ENCODE results near the gene PSME2. TPM values are rescaled to one million over a fixed set of nuclear protein-coding genes. Genes with fewer than 3 reads are reported as not detected.
A peak's percentile ranks its signal among the peaks of the same experiment; 100 is the strongest.

The PSME2 gene
- total RNA-seq, 2 donors from 2014 or later, result 369 to 376 TPM

GRCh38 chr14:24132061-24132685 is 14.2 kb downstream of the PSME2 start:
- peak overlapping the region; percentile 54 to 64 for H3K4me3 Mint-ChIP-seq
- no peaks in the 10 kb centered on the region for H3K9me3 Mint-ChIP-seq
- no peak for ATAC-seq (replicated peaks in 1 of 2)
- peak; percentile 44 to 49 for DNase-seq
- H3K36me3 Mint-ChIP-seq (ENCODE audit: insufficient read depth in 2 of 2), result peaks cover 3 to 5% of the 10 kb centered on the region in 2 donors
- H3K4me1 Mint-ChIP-seq (ENCODE audit: low read depth), result peaks cover 38% of the 10 kb centered on the region
- peak overlapping the region; percentile 42 for H3K27ac Mint-ChIP-seq
- no peaks in the 10 kb centered on the region for H3K27me3 Mint-ChIP-seq (ENCODE audit: low read depth)

GRCh38 chr14:24131549-24131966 is 14.9 kb downstream of the PSME2 start:
- Mint-ChIP-seq H3K36me3 (ENCODE audit: insufficient read depth in 2 of 2) (no peaks in the 10 kb centered on the region), H3K27me3 (ENCODE audit: low read depth) (no peaks in the 10 kb centered on the region), H3K27ac (no peak overlapping the region)

GRCh38 chr14:24130717-24131548 is 15.5 kb downstream of the PSME2 start:
- no peak overlapping the region for H3K4me3 Mint-ChIP-seq
- no peaks in the 10 kb centered on the region for H3K27me3 Mint-ChIP-seq (ENCODE audit: low read depth)
- peaks cover 32% of the 10 kb centered on the region for H3K4me1 Mint-ChIP-seq (ENCODE audit: low read depth)
- no peak overlapping the region for H3K27ac Mint-ChIP-seq
- H3K36me3 Mint-ChIP-seq (ENCODE audit: insufficient read depth in 2 of 2), result no peaks in the 10 kb centered on the region
- ATAC-seq (replicated peaks in 1 of 2) (no peak), DNase-seq (no peak)
- no peaks in the 10 kb centered on the region for H3K9me3 Mint-ChIP-seq

More at GRCh38 chr14:24131549-24131966, 14.9 kb downstream of the PSME2 start:
- Mint-ChIP-seq H3K4me3 (peak overlapping the region in 1 of 2 donors; percentile 33), H3K4me1 (ENCODE audit: low read depth) (peaks cover 32% of the 10 kb centered on the region), H3K9me3 (no peaks in the 10 kb centered on the region)
- DNase-seq (no peak), ATAC-seq (replicated peaks in 1 of 2) (no peak)

- Mint-ChIP-seq H3K36me3 (ENCODE audit: insufficient read depth in 2 of 2) (no peaks in the 10 kb centered on the region), H3K4me1 (ENCODE audit: low read depth) (peaks cover 29% of the 10 kb centered on the region), H3K9me3 (no peaks in the 10 kb centered on the region), H3K27ac (no peak within 1 kb of the TSS), H3K27me3 (ENCODE audit: low read depth) (no peaks in the 10 kb centered on the region), H3K4me3 (no peak within 1 kb of the TSS)
- DNase-seq (no peak), ATAC-seq (replicated peaks in 1 of 2) (no peak)
Observed at GRCh38 chr14:24130380-24130716, 16.1 kb downstream of the PSME2 start, which contains the start of gene FITM1. FITM1 (plus strand) TSS chr14:24130659; CDS start chr14:24131564, 905 bp downstream.

GRCh38 chr14:24129410-24129998 is 16.9 kb downstream of the PSME2 start:
- H3K36me3 Mint-ChIP-seq (ENCODE audit: insufficient read depth in 2 of 2), result no peaks in the 10 kb centered on the region
- no peak overlapping the region for H3K4me3 Mint-ChIP-seq
- H3K4me1 Mint-ChIP-seq (ENCODE audit: low read depth), result peaks cover 23% of the 10 kb centered on the region
- no peaks in the 10 kb centered on the region for H3K27me3 Mint-ChIP-seq (ENCODE audit: low read depth)
- no peak overlapping the region for H3K27ac Mint-ChIP-seq
- ATAC-seq (replicated peaks in 1 of 2) (no peak), DNase-seq (no peak)
- H3K9me3 Mint-ChIP-seq, result no peaks in the 10 kb centered on the region

DNA sequence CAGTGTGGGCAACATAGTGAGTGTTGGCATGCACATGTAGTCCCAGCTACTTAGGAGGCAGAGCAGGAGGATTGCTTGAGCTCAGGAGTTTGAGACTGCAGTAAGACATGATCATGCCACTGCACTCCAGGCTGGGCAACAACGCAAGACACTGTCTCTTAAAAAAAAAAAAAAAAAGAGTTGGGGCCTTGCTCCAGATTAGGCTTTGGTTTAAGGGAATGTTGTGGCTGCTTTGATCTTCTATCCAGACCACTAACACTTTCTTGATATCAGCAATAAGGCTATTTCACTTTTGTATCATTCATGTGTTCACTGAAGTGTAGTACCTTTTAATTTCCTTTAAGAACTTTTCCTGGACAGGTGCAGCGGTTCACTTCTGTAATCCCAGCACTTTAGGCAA is 18.7 kb downstream of the PSME2 start:
- Mint-ChIP-seq H3K36me3 (ENCODE audit: insufficient read depth in 2 of 2) (peaks cover 1 to 4% of the 10 kb centered on the region in 2 donors), H3K4me3 (no peak overlapping the region), H3K27me3 (ENCODE audit: low read depth) (no peaks in the 10 kb centered on the region), H3K27ac (no peak overlapping the region), H3K9me3 (no peaks in the 10 kb centered on the region), H3K4me1 (ENCODE audit: low read depth) (peaks cover 22% of the 10 kb centered on the region)
- DNase-seq (no peak), ATAC-seq (replicated peaks in 1 of 2) (no peak)

DNA sequence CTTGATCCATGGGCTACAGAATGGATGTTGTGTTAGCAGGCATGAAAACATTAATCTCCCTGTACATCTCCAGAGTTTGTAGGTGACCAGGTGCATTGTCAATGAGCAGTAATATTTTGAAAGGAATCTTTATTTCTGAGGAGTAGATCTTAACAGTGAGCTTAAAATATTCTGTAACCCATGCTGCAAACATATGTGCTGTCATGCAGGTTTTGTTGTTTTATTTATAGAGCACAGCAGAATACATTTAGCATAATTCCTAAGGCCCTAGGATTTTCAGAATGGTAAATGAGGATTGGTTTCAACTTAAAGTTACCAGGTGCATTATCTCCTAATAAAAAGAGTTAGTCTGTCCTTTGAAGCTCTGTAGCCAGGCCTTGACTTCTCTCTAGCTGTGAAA is 19.5 kb downstream of the PSME2 start:
- H3K4me3 Mint-ChIP-seq, result no peak overlapping the region
- no peak for DNase-seq
- H3K4me1 Mint-ChIP-seq (ENCODE audit: low read depth), result peaks cover 15% of the 10 kb centered on the region
- no peak for ATAC-seq (replicated peaks in 1 of 2)
- H3K27me3 Mint-ChIP-seq (ENCODE audit: low read depth), result no peaks in the 10 kb centered on the region
- H3K9me3 Mint-ChIP-seq, result no peaks in the 10 kb centered on the region
- H3K36me3 Mint-ChIP-seq (ENCODE audit: insufficient read depth in 2 of 2), result peaks cover 4% of the 10 kb centered on the region in 2 donors
- no peak overlapping the region for H3K27ac Mint-ChIP-seq

GRCh38 chr14:24123424-24124417 is 22.7 kb downstream of the PSME2 start:
- Mint-ChIP-seq H3K4me1 (ENCODE audit: low read depth) (peaks cover 12% of the 10 kb centered on the region), H3K9me3 (no peaks in the 10 kb centered on the region), H3K27me3 (ENCODE audit: low read depth) (no peaks in the 10 kb centered on the region), H3K27ac (no peak overlapping the region), H3K36me3 (ENCODE audit: insufficient read depth in 2 of 2) (peaks cover 9 to 20% of the 10 kb centered on the region in 2 donors), H3K4me3 (no peak overlapping the region)
- DNase-seq (no peak), ATAC-seq (replicated peaks in 1 of 2) (peak; percentile 20 to 27)

GRCh38 chr14:24122898-24123297 is 23.5 kb downstream of the PSME2 start:
- H3K27ac Mint-ChIP-seq, result no peak overlapping the region
- no peak overlapping the region for H3K4me3 Mint-ChIP-seq
- peaks cover 12 to 26% of the 10 kb centered on the region in 2 donors for H3K36me3 Mint-ChIP-seq (ENCODE audit: insufficient read depth in 2 of 2)
- ATAC-seq (replicated peaks in 1 of 2) (peak in 1 of 2 donors; percentile 11), DNase-seq (no peak)
- peaks cover 9% of the 10 kb centered on the region for H3K4me1 Mint-ChIP-seq (ENCODE audit: low read depth)
- no peaks in the 10 kb centered on the region for H3K9me3 Mint-ChIP-seq
- H3K27me3 Mint-ChIP-seq (ENCODE audit: low read depth), result no peaks in the 10 kb centered on the region

DNA sequence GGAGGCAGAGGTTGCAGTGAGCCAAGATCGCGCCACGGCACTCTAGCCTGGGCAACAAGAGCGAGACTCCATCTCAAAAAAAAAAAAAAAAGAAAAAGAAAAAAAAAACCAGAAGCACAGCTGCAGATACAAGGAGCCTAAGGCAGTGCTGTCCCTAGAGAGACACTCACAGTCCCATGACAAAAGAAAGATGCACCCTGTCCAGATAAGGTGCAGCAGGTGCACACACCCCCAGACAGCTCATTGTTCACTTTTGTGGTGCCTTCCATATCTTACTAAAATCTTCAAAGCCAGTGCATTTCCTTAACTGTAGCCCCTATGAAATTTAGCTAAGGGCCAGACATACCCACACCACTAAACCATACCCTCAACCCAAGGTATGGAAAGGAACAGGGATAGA is 24.0 kb downstream of the PSME2 start:
- H3K27ac Mint-ChIP-seq, result no peak overlapping the region
- peaks cover 12 to 30% of the 10 kb centered on the region in 2 donors for H3K36me3 Mint-ChIP-seq (ENCODE audit: insufficient read depth in 2 of 2)
- no peak for DNase-seq
- no peaks in the 10 kb centered on the region for H3K9me3 Mint-ChIP-seq
- no peak overlapping the region for H3K4me3 Mint-ChIP-seq
- no peaks in the 10 kb centered on the region for H3K27me3 Mint-ChIP-seq (ENCODE audit: low read depth)
- ATAC-seq (replicated peaks in 1 of 2), result peak in 1 of 2 donors; percentile 16
- peaks cover 7% of the 10 kb centered on the region for H3K4me1 Mint-ChIP-seq (ENCODE audit: low read depth)

GRCh38 chr14:24121210-24121609 is 25.2 kb downstream of the PSME2 start:
- peaks cover 16 to 37% of the 10 kb centered on the region in 2 donors for H3K36me3 Mint-ChIP-seq (ENCODE audit: insufficient read depth in 2 of 2)
- no peak for ATAC-seq (replicated peaks in 1 of 2)

DNA sequence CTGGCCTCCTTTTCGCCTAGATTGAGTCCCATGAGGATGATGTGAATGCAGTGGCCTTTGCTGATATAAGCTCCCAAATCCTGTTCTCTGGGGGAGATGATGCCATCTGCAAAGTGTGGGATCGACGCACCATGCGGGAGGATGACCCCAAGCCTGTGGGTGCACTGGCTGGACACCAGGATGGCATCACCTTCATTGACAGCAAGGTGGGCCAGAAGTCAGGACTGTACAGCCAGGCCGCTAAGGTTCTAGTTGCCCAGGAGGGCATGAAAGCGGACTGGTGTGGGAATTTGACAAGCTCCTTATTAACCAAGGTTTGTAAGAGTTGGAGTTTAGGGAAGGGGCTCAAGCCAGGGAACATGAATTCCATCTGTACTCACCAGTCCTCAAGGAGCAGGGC is 26.7 kb downstream of the PSME2 start:
- Mint-ChIP-seq H3K27me3 (ENCODE audit: low read depth) (no peaks in the 10 kb centered on the region), H3K27ac (no peak overlapping the region), H3K4me1 (ENCODE audit: low read depth) (peaks cover 27% of the 10 kb centered on the region), H3K4me3 (no peak overlapping the region), H3K9me3 (no peaks in the 10 kb centered on the region), H3K36me3 (ENCODE audit: insufficient read depth in 2 of 2) (peaks cover 21 to 45% of the 10 kb centered on the region in 2 donors)
- ATAC-seq (replicated peaks in 1 of 2) (no peak), DNase-seq (no peak)

More at GRCh38 chr14:24121210-24121609, 25.2 kb downstream of the PSME2 start:
- Mint-ChIP-seq H3K9me3 (no peaks in the 10 kb centered on the region), H3K4me1 (ENCODE audit: low read depth) (peaks cover 15% of the 10 kb centered on the region), H3K27me3 (ENCODE audit: low read depth) (no peaks in the 10 kb centered on the region), H3K27ac (no peak overlapping the region), H3K4me3 (no peak overlapping the region)
- no peak for DNase-seq

Measured in activated T-cell treated with anti-CD3 and anti-CD28 coated beads, Interleukin-2, amount 50 U/mL, for 72 hours (primary cell).